ENCODE data around the gene EIF4EBP2.

The EIF4EBP2 gene

GRCh38 chr10:70477661-70478162 lies 73.8 kb downstream of the EIF4EBP2 start:
- DNase-seq (ENCODE audit: low spot score): peak; percentile 67
- no peak for TF ChIP-seq CTCF (IDR thresholded peaks at IDR 0.05; ENCODE audit: extremely low read depth, missing control alignments)
